ENCODE results near the gene MAD1L1. TPM values are rescaled to one million over a fixed set of nuclear protein-coding genes. Genes with fewer than 3 reads are reported as not detected.

Gene MAD1L1
- total and polyA plus RNA-seq, 4 donors, result 12.8 to 20.7 (median 16.5) TPM

- WGBS, result 88% methylated on average over 22 of the region's 22 CpGs
- Histone ChIP-seq H3K27me3 (ENCODE audit: control insufficient read depth in 4 of 4, insufficient read depth in 4 of 4, low read length in 3 of 4) (no peaks in the 10 kb centered on the region), H3K4me3 (ENCODE audit: low read depth in 1 of 3, low read length in 3 of 3) (no peak overlapping the region), H3K4me1 (ENCODE audit: control insufficient read depth in 4 of 4, insufficient read depth in 4 of 4, low read length in 3 of 4) (no peaks in the 10 kb centered on the region), H3K36me3 (ENCODE audit: control insufficient read depth in 4 of 4, insufficient read depth in 3 of 4, low read depth in 1 of 4, low read length in 3 of 4) (peaks cover 0 to 2% (median 0%) of the 10 kb centered on the region in 4 donors), H3K9ac (ENCODE audit: low read depth in 1 of 2, low read length in 2 of 2) (no peak overlapping the region), H3K9me3 (ENCODE audit: control insufficient read depth in 4 of 4, low read length in 3 of 4) (no peaks in the 10 kb centered on the region), H3K27ac (ENCODE audit: low read depth in 1 of 2, low read length in 2 of 2) (no peak overlapping the region)
- no peak for DNase-seq (ENCODE audit: low spot score)
- TF ChIP-seq RAD21 (IDR thresholded peaks at IDR 0.05) (no peak), RXRA (IDR thresholded peaks at IDR 0.05) (no peak), CTCF (IDR thresholded peaks at IDR 0.05; ENCODE audit: low read depth, low read length, missing input control) (no peak), REST (IDR thresholded peaks at IDR 0.05) (no peak), FOXA2 (IDR thresholded peaks at IDR 0.05) (no peak), HNF4A (conservative IDR thresholded peaks at IDR 0.05) (no peak), FOXA1 (IDR thresholded peaks at IDR 0.05) (no peak)
Observed at GRCh38 chr7:1947586-1948217, 285.0 kb downstream of the MAD1L1 start.

GRCh38 chr7:1946773-1947450, 285.8 kb downstream of the MAD1L1 start:
- H3K9ac ChIP-seq (ENCODE audit: low read depth in 1 of 2, low read length in 2 of 2), result no peak overlapping the region
- TF ChIP-seq MAX (IDR thresholded peaks at IDR 0.05) (no peak), HNF4G (IDR thresholded peaks at IDR 0.05) (no peak), HNF4A (conservative IDR thresholded peaks at IDR 0.05) (no peak), YY1 (IDR thresholded peaks at IDR 0.05) (no peak), EGR1 (IDR thresholded peaks at IDR 0.05; ENCODE audit: low read depth in 2 of 2) (no peak), FOXA1 (IDR thresholded peaks at IDR 0.05) (no peak), RAD21 (IDR thresholded peaks at IDR 0.05) (no peak), NR2F2 (IDR thresholded peaks at IDR 0.05) (no peak)
- DNase-seq (ENCODE audit: low spot score), result no peak
- 95% methylated on average over 27 of the region's 27 CpGs for WGBS
- H3K4me3 ChIP-seq (ENCODE audit: low read depth in 1 of 3, low read length in 3 of 3), result no peak overlapping the region
- H3K27ac ChIP-seq (ENCODE audit: low read depth in 1 of 2, low read length in 2 of 2), result no peak overlapping the region
- no peaks in the 10 kb centered on the region for H3K27me3 ChIP-seq (ENCODE audit: control insufficient read depth in 4 of 4, insufficient read depth in 4 of 4, low read length in 3 of 4)
- no peaks in the 10 kb centered on the region for H3K4me1 ChIP-seq (ENCODE audit: control insufficient read depth in 4 of 4, insufficient read depth in 4 of 4, low read length in 3 of 4)
- H3K36me3 ChIP-seq (ENCODE audit: control insufficient read depth in 4 of 4, insufficient read depth in 3 of 4, low read depth in 1 of 4, low read length in 3 of 4), result peaks cover 0 to 2% (median 0%) of the 10 kb centered on the region in 4 donors
- H3K9me3 ChIP-seq (ENCODE audit: control insufficient read depth in 4 of 4, low read length in 3 of 4), result no peaks in the 10 kb centered on the region
